ENCODE results near the gene SS18L1. TPM values are rescaled to one million over a fixed set of nuclear protein-coding genes. Genes with fewer than 3 reads are reported as not detected.
A peak's percentile ranks its signal among the peaks of the same experiment; 100 is the strongest.

Gene SS18L1
- total RNA-seq, 1 experiment from 2014 or later = 34.1 TPM

- H3K4me3 Mint-ChIP-seq = no peak overlapping the region
- ChIA-PET POLR2A (no interaction called here), CTCF (interaction anchor here (0.6 kb wide), 1 partner anchor 119 kb away, joined by 3 read pairs; no protein-coding TSS in a partner anchor)
- H3K9me3 Mint-ChIP-seq = no peaks in the 10 kb centered on the region
- TF ChIP-seq JUN (CRISPR knock-in tag; IDR thresholded peaks at IDR 0.05) (no peak), ZNF317 (CRISPR knock-in tag; IDR thresholded peaks at IDR 0.05; ENCODE audit: borderline replicate concordance, low read depth) (no peak), IRF2 (CRISPR knock-in tag; IDR thresholded peaks at IDR 0.05; ENCODE audit: borderline replicate concordance, low read depth) (no peak), ZNF138 (CRISPR knock-in tag; conservative IDR thresholded peaks at IDR 0.05) (no peak), ATF1 (CRISPR knock-in tag; IDR thresholded peaks at IDR 0.05) (no peak), ELF4 (CRISPR knock-in tag; IDR thresholded peaks at IDR 0.05; ENCODE audit: low read depth) (no peak), AR (CRISPR knock-in tag; IDR thresholded peaks at IDR 0.05) (no peak), TCF7 (CRISPR knock-in tag; IDR thresholded peaks at IDR 0.05; ENCODE audit: low read depth) (no peak), GABPB1 (CRISPR knock-in tag; IDR thresholded peaks at IDR 0.05) (no peak), TEAD1 (CRISPR knock-in tag; IDR thresholded peaks at IDR 0.05) (no peak), CREB1 (CRISPR knock-in tag; IDR thresholded peaks at IDR 0.05) (no peak), ZNF219 (CRISPR knock-in tag; IDR thresholded peaks at IDR 0.05; ENCODE audit: borderline replicate concordance) (no peak), ATF2 (CRISPR knock-in tag; IDR thresholded peaks at IDR 0.05; ENCODE audit: borderline replicate concordance, low read depth) (no peak), ZNF121 (CRISPR knock-in tag; IDR thresholded peaks at IDR 0.05) (no peak), ZNF416 (CRISPR knock-in tag; IDR thresholded peaks at IDR 0.05) (no peak), NR2C2 (CRISPR knock-in tag; IDR thresholded peaks at IDR 0.05) (no peak), RELA (CRISPR knock-in tag; IDR thresholded peaks at IDR 0.05; ENCODE audit: borderline replicate concordance) (no peak)
- no peaks in the 10 kb centered on the region for H3K4me1 Mint-ChIP-seq
- peaks cover 25% of the 10 kb centered on the region for H3K36me3 Mint-ChIP-seq
- DNase-seq (ENCODE audit: low spot score) (no peak), ATAC-seq (no peak)
- peak overlapping the region; percentile 88; the same call in 1 of the 2 replicates for H3K27ac Mint-ChIP-seq
- no peaks in the 10 kb centered on the region for H3K27me3 Mint-ChIP-seq (ENCODE audit: low read depth)
Observed at GRCh38 chr20:62171245-62171644, 27.7 kb downstream of the SS18L1 start.

- POLR2A ChIA-PET = no interaction called here
- TF ChIP-seq MAX (CRISPR knock-in tag; IDR thresholded peaks at IDR 0.05) (no peak), ZNF232 (CRISPR knock-in tag; IDR thresholded peaks at IDR 0.05) (no peak), FOXJ3 (CRISPR knock-in tag; IDR thresholded peaks at IDR 0.05; ENCODE audit: borderline replicate concordance) (no peak), ETV6 (CRISPR knock-in tag; IDR thresholded peaks at IDR 0.05) (no peak), CDX4 (CRISPR knock-in tag; IDR thresholded peaks at IDR 0.05; ENCODE audit: borderline replicate concordance) (no peak), E2F4 (CRISPR knock-in tag; IDR thresholded peaks at IDR 0.05; ENCODE audit: borderline replicate concordance, low read depth) (no peak), NFE2L1 (CRISPR knock-in tag; IDR thresholded peaks at IDR 0.05) (no peak), USF1 (CRISPR knock-in tag; IDR thresholded peaks at IDR 0.05) (no peak), ZNF512 (CRISPR knock-in tag; IDR thresholded peaks at IDR 0.05; ENCODE audit: borderline replicate concordance) (no peak), ATF6 (CRISPR knock-in tag; IDR thresholded peaks at IDR 0.05) (no peak)
Observed at GRCh38 chr20:62172666-62173065, 29.1 kb downstream of the SS18L1 start.

More at GRCh38 chr20:62172666-62173065, 29.1 kb downstream of the SS18L1 start:
- Mint-ChIP-seq H3K36me3 (peaks cover 23% of the 10 kb centered on the region), H3K9me3 (no peaks in the 10 kb centered on the region), H3K27me3 (ENCODE audit: low read depth) (no peaks in the 10 kb centered on the region), H3K4me3 (no peak overlapping the region), H3K27ac (no peak overlapping the region), H3K4me1 (no peaks in the 10 kb centered on the region)
- ATAC-seq (no peak), DNase-seq (ENCODE audit: low spot score) (no peak)
- CTCF ChIA-PET = no interaction called here

Measured in WTC11 (cell line).